Calu3 (cell line): ENCODE data around the gene SORBS2. TPM values are rescaled to one million over a fixed set of nuclear protein-coding genes. Genes with fewer than 3 reads are reported as not detected.

Experiments used
- BruUV-seq: library from RNA; stranded (reverse); fragments of 400-500 nt; replicated peaks from 2 replicates; lab custom pipeline; 2021; lab: Mats Ljungman, UMichigan
- CTCF ChIA-PET: fragments of 300-600 bp; sonication (Branson Sonifier 250); formaldehyde crosslinking; loops from one replicate; lab custom pipeline; 2022; ENCODE audit warnings: antibody characterized with exemption; lab: Charles Lee
- DNase-seq: peaks from one replicate; pipeline ENCODE4 v3.0.0; 2022
- H3K27ac Mint-ChIP-seq: one replicate; pipeline ENCODE4 v1.8.0; 2022; ENCODE audit warnings: mixed read lengths; ENCODE audit not compliant: unreplicated experiment
- H3K27me3 Mint-ChIP-seq: one replicate; pipeline ENCODE4 v1.8.0; 2022; ENCODE audit warnings: mixed read lengths; ENCODE audit not compliant: unreplicated experiment
- H3K36me3 Mint-ChIP-seq: one replicate; pipeline ENCODE4 v1.8.0; 2022; ENCODE audit warnings: mild to moderate bottlenecking, moderate library complexity, mixed read lengths; ENCODE audit not compliant: insufficient read depth, unreplicated experiment
- H3K4me1 Mint-ChIP-seq: one replicate; pipeline ENCODE4 v1.8.0; 2022; ENCODE audit warnings: mild to moderate bottlenecking, low read depth, mixed read lengths; ENCODE audit not compliant: unreplicated experiment
- H3K4me3 Mint-ChIP-seq: one replicate; pipeline ENCODE4 v1.8.0; 2022; ENCODE audit warnings: mild to moderate bottlenecking, low read depth, moderate library complexity, mixed read lengths; ENCODE audit not compliant: unreplicated experiment
- H3K9me3 Mint-ChIP-seq: one replicate; pipeline ENCODE4 v1.8.0; 2022; ENCODE audit warnings: low read depth, mixed read lengths; ENCODE audit not compliant: unreplicated experiment
- CTCF ChIP-seq: fragments of 200-600 bp; IDR thresholded peaks from one replicate; pipeline ENCODE4 v1.8.0; 2022; ENCODE audit warnings: antibody characterized with exemption; ENCODE audit not compliant: unreplicated experiment
- intact Hi-C: fragments of 100-400 bp; cut with micrococcal nuclease; formaldehyde crosslinking; loops from one replicate; pipeline ENCODE4 v1.10.0; 2022; ENCODE audit not compliant: unreplicated experiment
- total RNA-seq: library from RNA; stranded (reverse); gene quantifications from 2 replicates; pipeline ENCODE4 v1.2.3, GENCODE V29; 2022

SORBS2 gene
- total RNA-seq, 1 experiment from 2014 or later: 52.8 TPM

DNA sequence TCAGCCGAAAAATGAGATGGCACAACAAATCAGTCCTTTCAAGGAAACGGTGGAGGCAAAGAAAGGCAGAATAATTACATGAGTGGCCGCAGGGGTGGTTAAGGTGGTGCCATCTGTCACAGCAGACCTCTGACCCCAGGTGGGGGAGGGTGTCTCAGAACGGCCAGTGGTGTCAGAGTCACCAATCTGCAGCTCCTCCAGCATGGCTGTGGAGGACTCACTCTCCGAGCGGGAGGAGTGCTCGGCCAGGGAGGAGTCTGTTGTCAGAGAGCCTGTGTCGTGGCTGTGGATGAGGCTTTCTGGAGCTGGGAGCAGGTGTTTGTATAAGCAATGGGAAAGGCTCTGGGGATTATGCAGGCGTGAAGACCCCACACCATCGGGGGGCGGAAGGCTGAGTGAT, 146.3 kb downstream of the SORBS2 start:
- no peak for TF ChIP-seq CTCF
- CTCF ChIA-PET: no interaction called here

DNA sequence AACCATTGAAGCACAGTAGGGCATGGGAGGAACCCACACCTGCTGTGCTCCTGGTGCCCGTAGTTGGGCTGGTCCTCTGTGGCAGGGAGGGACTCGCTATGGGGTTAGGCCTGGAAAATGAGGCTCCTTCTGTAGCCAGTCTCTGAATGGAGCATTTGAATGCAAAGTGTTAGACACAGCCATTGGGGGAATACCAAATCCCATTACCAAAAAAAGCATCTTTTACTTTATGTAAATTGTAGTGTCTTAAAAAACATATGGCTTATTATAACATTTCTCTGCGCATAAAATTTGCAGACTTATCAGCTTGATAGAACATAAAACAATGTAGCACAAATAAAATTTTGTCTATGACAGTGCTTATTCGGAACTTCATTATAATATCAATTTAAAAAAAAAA, 147.5 kb downstream of the SORBS2 start:
- Mint-ChIP-seq H3K4me3 (no peak overlapping the region), H3K9me3 (no peaks in the 10 kb centered on the region), H3K27me3 (no peaks in the 10 kb centered on the region), H3K27ac (no peak overlapping the region), H3K4me1 (no peaks in the 10 kb centered on the region), H3K36me3 (peaks cover 6% of the 10 kb centered on the region)
- CTCF ChIA-PET: no interaction called here
- intact Hi-C loops: no loop called here
- no peak for TF ChIP-seq CTCF
- no peak for DNase-seq
- no TSS peak for BruUV-seq

More for the DNA sequence above, 146.3 kb downstream of the SORBS2 start:
- H3K9me3 Mint-ChIP-seq: no peaks in the 10 kb centered on the region
- intact Hi-C loops: no loop called here
- no peak overlapping the region for H3K27ac Mint-ChIP-seq
- H3K27me3 Mint-ChIP-seq: no peaks in the 10 kb centered on the region
- H3K36me3 Mint-ChIP-seq: peaks cover 6% of the 10 kb centered on the region
- no TSS peak for BruUV-seq
- H3K4me1 Mint-ChIP-seq: no peaks in the 10 kb centered on the region
- DNase-seq: no peak
- no peak overlapping the region for H3K4me3 Mint-ChIP-seq

GRCh38 chr4:185662030-185662778, 149.8 kb downstream of the SORBS2 start:
- Mint-ChIP-seq H3K4me1 (no peaks in the 10 kb centered on the region), H3K27ac (no peak overlapping the region)
- BruUV-seq: no TSS peak

DNA sequence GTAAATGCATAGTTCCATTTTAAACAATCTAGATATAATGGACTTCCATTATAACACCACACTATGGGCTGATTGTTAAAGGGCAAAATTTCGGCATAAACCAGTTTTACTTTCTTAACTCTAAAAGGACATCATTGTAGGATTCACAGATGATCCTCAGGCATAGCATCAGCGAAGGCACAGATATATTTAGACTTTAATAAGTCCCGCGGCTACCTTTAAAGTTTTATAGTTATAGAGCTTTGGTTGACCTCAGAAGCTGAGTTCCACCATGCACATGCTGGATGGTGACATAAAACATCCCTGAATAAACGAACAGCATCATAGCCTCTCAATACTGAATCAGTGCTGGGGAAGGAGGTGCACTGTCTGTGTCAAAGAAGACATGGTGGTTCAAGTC, 151.7 kb downstream of the SORBS2 start:
- TF ChIP-seq CTCF: no peak
- H3K27me3 Mint-ChIP-seq: no peaks in the 10 kb centered on the region
- CTCF ChIA-PET: no interaction called here
- DNase-seq: no peak
- no peaks in the 10 kb centered on the region for H3K4me1 Mint-ChIP-seq
- no peak overlapping the region for H3K4me3 Mint-ChIP-seq
- intact Hi-C loops: no loop called here
- BruUV-seq: no TSS peak
- H3K9me3 Mint-ChIP-seq: no peaks in the 10 kb centered on the region
- no peaks in the 10 kb centered on the region for H3K36me3 Mint-ChIP-seq
- H3K27ac Mint-ChIP-seq: no peak overlapping the region

More at GRCh38 chr4:185662030-185662778, 149.8 kb downstream of the SORBS2 start:
- Mint-ChIP-seq H3K27me3 (no peaks in the 10 kb centered on the region), H3K4me3 (no peak overlapping the region), H3K9me3 (no peaks in the 10 kb centered on the region), H3K36me3 (peaks cover 6% of the 10 kb centered on the region)
- intact Hi-C loops: no loop called here
- no peak for DNase-seq
- TF ChIP-seq CTCF: no peak
- CTCF ChIA-PET: no interaction called here
